Choroid plexus epithelial cell (primary cell): Measurements from ENCODE around the gene COL13A1.

Source experiments
- DNase-seq: peaks from one replicate; pipeline ENCODE4 v3.0.0-alpha.2; 2010; ENCODE audit warnings: low read depth
- H3K4me3 ChIP-seq: 2 replicates; pipeline ENCODE4 v1.5.1; 2011; ENCODE audit warnings: low read depth, mild to moderate bottlenecking, control low read depth, low read length, moderate library complexity
- TF ChIP-seq, protein P1 (sequence below): conservative IDR thresholded peaks from 2 replicates; pipeline ENCODE4 v1.5.1; 2011; ENCODE audit warnings: low read depth, mild to moderate bottlenecking, control low read depth, inconsistent platforms, low read length, moderate library complexity

COL13A1 gene

DNA sequence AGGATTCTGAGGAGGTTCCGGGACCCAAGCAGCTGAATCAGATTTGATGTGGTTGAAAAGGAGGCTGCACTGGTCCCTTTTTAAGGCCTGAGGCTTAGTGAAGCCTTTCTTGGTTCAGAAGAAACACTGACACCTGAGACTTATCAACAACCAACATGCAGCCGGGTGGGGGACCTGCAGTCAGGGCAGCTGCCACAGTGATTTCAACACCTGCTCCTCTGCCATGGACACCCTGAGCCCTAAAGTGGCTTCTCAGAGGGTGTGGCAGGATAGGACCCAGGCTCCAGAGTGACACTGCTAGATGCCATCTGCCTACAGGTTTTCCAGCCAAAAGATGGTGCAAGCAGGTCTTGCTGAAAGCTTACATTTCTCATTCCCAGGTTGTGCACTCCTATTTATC lies 99.3 kb downstream of the COL13A1 start:
- no peak overlapping the region for H3K4me3 ChIP-seq
- TF ChIP-seq, protein P1, sequence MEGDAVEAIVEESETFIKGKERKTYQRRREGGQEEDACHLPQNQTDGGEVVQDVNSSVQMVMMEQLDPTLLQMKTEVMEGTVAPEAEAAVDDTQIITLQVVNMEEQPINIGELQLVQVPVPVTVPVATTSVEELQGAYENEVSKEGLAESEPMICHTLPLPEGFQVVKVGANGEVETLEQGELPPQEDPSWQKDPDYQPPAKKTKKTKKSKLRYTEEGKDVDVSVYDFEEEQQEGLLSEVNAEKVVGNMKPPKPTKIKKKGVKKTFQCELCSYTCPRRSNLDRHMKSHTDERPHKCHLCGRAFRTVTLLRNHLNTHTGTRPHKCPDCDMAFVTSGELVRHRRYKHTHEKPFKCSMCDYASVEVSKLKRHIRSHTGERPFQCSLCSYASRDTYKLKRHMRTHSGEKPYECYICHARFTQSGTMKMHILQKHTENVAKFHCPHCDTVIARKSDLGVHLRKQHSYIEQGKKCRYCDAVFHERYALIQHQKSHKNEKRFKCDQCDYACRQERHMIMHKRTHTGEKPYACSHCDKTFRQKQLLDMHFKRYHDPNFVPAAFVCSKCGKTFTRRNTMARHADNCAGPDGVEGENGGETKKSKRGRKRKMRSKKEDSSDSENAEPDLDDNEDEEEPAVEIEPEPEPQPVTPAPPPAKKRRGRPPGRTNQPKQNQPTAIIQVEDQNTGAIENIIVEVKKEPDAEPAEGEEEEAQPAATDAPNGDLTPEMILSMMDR: no peak
- no peak for DNase-seq

DNA sequence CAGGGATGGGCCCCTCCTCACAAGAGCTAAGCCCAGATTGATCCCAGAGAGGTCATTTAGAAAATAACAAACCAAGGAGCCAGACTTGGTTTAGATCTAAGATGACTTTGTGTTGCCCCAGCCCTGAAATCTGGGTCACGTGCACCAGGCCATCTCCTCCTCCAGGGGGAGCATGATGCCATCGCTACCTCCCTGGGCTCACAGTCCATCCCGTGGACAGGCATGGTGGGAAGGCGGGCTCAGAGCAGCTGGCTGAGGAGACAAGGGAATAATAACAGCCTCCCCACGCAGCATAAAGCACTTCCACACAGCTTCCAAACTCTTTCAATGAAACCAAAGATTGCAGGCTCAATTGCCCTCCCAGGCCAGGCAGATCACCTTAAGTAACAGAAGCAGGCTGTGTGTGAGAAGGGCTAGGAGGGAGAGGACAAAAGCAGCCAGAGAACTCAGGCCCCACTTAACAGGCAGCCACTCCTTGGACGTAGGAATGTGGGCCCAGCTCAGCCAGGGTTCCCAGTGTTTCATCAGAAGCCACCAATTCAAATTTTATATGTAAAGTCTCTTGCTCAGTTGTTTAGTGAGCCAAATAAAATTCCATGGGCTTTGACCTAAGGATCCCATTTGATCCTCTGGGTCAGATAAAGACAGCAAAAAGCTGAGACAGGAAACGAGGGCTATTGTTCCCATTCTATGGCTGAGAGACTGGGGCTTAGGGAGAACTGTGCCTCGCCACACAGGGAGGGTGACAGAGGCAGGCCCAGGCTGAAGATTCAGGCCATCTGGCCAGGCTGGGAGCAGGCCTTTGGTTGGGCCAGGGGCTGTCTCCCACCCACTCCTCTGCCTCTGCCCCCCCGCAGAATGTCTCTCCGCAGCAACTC lies 100.2 kb downstream of the COL13A1 start:
- H3K4me3 ChIP-seq: no peak overlapping the region
- TF ChIP-seq, protein P1: peak; percentile 79
- DNase-seq: peak; percentile 75

DNA sequence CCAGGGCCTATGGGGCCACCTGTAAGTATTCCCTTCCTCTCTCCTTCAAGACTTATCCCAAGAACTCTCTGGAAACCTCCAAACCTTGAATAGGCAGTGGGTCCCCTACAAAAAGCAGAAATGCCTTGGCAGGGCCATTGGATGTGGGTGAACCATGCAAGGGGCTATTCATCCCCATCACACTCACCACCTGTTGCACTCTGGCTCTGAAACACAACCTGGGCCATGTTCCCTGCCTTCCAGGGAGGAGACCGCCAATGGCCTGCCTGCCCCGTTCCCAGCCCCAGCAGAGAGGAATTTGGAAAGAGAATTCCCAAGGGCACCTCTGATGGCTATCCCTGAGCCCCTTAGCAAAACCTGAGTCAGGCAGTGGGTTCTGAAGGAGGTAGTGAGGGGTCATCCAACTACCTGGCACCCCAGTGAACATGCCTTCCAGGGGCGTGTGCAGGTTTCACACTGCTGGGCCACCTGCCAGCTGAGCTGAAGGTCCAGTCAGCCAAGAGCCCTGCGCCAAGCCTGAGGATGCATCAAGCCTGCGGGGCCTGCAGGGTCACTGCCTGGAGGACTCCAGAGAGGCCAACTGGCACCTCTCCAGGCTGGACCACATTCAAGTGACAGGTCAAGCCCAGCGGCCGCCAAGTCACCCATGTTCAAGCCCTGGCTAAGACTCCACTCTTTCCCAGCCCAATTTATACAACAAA lies 101.3 kb downstream of the COL13A1 start:
- H3K4me3 ChIP-seq: no peak overlapping the region
- TF ChIP-seq, protein P1: no peak
- DNase-seq: no peak

DNA sequence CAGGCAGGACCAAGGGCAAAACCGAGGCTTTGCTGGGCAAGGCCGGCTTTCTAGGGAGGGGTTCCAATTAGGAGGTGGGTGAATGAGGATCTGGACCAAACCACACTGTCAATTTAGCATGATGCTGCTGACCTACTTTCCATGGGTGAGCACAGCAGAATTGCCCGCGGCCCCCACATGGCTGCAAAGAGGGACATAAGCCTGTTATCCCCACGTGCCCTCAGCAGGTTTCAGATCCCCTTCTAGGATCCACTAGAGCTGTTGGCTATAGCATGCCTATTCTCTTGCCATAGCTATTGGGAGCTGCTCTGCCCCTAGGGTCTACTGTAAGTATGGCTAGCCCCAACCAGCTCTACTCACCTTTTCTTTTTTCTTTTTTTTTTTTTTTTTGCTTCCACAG lies 102.8 kb downstream of the COL13A1 start:
- no peak for DNase-seq
- no peak overlapping the region for H3K4me3 ChIP-seq
- TF ChIP-seq, protein P1: no peak

DNA sequence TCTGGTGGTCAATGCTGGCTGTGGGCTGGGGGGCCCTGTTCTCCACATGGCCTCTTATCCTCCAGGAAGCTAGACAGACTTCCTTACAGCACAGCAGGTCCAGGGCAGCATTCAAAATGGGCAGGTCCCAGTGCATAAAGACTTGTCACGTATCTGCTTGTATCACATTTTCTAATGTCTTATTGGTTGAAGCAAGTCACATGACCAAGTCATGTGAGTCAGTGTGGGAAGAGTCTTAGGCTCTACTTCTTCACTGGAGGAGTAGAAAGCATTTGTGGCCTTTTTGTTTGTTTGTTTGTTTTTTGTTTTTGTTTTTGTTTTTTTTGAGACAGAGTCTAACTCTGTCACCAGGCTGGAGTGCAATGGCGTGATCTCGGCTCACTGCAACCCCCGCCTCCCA lies 104.7 kb downstream of the COL13A1 start:
- no peak overlapping the region for H3K4me3 ChIP-seq
- no peak for DNase-seq

DNA sequence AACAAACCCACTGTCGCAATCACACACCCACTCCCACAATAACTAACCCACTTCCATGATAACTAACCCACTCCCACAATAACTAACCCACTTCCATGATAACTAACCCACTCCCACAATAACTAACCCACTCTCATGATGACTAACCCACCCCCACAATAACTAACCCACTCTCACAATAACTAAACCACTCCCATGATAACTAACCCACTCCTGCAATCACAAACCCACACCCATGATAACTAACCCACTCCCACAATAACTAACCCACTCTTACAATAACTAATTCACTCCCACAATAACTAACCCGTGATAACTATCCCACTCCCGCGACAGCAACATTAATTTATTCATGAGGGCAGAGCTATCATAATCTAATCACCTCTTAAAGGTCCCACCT lies 105.8 kb downstream of the COL13A1 start:
- TF ChIP-seq, protein P1: no peak
- H3K4me3 ChIP-seq: no peak overlapping the region
- no peak for DNase-seq

More for the DNA sequence above, 104.7 kb downstream of the COL13A1 start:
- TF ChIP-seq, protein P1: no peak
